CD4-positive, alpha-beta T cell treated with Interleukin-2 at 100 ng/mL for 4 hours (primary cell): ENCODE data around the gene PDCD2L.
"Not testable (repeated sequence)": the region's sequence is repeated elsewhere in the genome, so short reads cannot be mapped to it uniquely, and the experiment has no call there.

ENCODE experiments used
- DNase-seq: peaks from one replicate; pipeline ENCODE4 v3.0.0-alpha.2; 2020; ENCODE audit warnings: low spot score

The PDCD2L gene

DNA sequence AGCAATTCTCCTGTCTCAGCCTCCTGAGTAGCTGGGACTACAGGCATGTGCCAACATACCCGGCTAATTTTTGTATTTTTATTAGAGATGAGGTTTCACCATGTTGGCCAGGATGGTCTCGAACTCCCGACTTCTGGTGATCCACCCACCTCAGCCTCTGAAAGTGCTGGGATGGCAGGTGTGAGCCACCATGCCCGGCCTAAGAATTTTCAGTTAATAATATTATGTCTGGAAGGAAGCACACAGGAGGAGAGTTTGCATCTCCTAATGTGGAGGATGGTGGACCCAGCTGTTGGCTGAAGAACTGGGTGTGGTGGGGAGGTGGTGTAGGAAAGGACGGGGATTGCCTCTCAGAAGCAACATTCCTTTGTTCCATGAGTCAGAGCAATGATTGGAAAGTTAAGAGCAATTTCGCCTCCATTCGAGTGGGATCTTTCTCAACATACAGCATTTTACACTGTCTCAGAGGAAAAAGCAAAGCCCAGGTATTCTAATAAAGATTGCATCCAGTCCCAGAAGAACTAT is 11.9 kb downstream of the PDCD2L start:
- no peak for DNase-seq

GRCh38 chr19:34418300-34418699 is 14.1 kb downstream of the PDCD2L start:
- DNase-seq: no peak

GRCh38 chr19:34426096-34426661 is 22.0 kb downstream of the PDCD2L start:
- no peak for DNase-seq

- DNase-seq: peak; percentile 25
Measured at GRCh38 chr19:34428549-34429285, 24.5 kb downstream of the PDCD2L start.

- DNase-seq: no peak
Measured at GRCh38 chr19:34429553-34429952, 25.4 kb downstream of the PDCD2L start.

GRCh38 chr19:34430738-34431625 is 26.8 kb downstream of the PDCD2L start:
- peak; percentile 74 for DNase-seq

DNA sequence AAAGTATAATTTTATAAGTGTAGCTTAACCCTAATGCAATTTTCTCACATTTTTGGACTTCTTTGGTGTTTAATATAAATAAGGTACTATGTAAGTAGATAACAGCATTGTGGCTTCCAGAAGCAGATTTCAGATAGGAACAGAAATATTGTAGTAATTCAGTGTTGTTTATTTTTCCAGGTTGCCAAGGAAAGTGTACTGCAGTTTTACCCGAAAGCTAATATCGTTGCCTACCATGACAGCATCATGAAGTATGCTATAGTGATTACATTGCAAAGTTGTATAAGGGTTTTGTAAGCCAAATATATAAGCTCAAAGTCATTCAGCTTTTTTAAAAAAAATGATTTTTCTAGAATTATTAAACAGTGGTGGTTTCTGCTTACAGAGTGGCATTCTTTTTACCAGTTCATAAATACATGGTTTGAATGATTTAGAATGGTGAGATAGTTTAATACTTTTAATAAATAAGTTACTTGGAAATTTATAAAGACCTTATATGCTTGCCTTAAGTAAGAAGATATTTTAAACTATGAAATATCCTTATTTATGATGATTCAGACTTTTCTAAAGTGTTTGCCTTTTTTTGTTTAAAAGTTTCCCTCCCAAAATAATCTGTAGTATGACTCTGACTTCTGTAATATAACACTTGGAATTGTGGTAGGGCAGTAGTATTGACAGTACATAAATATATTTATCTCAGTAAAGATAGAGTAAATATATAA is 27.6 kb downstream of the PDCD2L start:
- DNase-seq: no peak

DNA sequence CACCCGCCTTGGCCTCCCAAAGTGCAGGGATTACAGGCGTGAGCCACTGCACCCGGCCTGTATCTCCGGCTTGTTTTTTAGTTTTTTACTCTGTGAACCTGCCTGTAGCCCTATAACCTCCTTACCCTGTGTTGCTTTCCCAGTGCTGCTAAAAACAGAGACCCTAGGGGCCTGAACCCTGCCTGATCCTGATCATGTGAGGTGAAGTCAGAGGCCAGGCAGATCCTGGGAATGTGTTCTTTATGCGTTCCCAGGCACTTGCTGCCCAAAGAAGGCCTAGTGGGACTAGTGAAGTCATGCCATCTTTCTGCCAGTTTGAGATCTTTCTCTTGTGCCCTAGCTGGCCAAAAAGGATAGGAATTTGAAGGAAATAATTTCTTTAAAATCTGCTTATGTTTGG is 28.6 kb downstream of the PDCD2L start:
- no peak for DNase-seq

DNA sequence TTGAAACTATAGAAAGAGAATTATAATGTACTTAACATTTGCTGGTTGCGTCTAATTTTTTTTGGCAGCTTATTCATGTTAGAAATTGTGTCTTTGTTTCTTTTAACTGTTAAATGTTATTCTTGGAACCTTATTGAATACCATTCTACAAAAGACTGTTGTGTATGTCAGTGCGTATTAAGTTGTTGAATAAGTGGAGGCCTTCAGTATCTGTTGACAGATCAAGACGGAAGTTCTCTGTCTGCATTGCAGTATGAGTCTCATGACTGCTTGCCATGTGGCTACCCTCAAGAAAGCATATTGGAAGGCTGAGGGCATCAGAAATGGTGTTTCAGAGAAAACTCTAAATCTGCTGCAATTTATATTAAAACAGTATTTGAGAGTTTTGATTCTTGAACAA is 32.5 kb downstream of the PDCD2L start:
- DNase-seq: no peak

GRCh38 chr19:34448191-34448590 is 44.0 kb downstream of the PDCD2L start:
- no peak for DNase-seq

DNA sequence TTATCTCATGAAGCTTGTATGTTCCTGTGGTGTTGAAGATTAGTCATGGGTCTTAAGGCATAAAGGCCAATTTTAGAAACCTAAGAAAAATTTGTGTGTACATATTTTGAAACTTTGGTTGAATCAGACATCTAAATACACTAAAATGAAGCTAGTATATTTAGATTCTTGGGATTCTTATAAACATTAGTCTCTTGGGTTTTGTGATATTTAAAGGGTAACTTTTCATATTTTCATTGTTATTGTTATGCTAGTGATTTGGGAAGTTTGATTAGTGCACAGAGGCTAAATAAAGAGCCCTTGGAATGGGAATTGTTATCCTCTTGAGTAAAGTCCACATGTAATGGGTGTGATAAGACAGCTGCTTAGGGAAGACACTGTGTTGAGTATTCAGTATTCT is 48.5 kb downstream of the PDCD2L start:
- DNase-seq: no peak

GRCh38 chr19:34454091-34454490 is 49.9 kb downstream of the PDCD2L start:
- DNase-seq: no peak

- DNase-seq: no peak
Measured at GRCh38 chr19:34454685-34455084, 50.5 kb downstream of the PDCD2L start.

GRCh38 chr19:34455783-34456480 is 51.7 kb downstream of the PDCD2L start:
- DNase-seq: not testable (repeated sequence)

DNA sequence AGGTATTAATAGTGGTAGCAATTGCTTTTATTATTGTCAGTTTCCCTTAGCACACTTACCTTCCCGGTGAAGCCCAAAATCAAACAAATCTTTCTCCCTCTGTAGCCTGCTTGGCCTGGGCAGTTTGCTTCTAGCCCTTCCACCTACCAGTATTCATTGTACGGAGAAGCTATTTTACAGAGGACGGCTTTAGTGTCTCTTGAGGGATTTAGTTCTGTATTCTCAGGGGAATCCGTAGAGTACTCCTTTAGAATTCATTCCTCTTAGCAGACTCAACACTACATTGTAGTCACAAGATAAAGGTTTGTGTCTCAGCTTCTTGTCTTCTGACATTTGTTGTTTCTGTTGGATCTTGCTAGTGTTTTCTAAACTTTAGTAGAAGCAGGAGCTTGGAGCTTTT is 53.2 kb downstream of the PDCD2L start:
- no peak for DNase-seq

DNA sequence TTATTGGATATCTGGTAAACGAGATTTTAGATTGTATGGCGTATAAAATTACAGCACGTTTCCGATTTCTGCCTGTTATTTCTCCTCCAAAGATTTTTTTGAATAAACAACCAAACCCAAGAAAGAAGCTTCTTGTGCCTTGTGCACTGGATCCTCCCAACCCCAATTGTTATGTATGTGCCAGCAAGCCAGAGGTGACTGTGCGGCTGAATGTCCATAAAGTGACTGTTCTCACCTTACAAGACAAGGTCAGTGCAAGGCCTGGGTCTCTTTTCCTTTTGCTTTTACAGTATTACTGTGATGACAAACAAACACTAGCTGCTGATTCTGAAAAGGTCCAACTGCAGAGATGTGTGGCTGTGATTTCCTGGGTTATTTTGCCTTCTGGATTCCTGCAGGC is 54.5 kb downstream of the PDCD2L start:
- DNase-seq: no peak

- DNase-seq: no peak
Measured at GRCh38 chr19:34459614-34460013, 55.4 kb downstream of the PDCD2L start.

GRCh38 chr19:34461375-34462100 is 57.3 kb downstream of the PDCD2L start:
- DNase-seq: no peak

GRCh38 chr19:34464785-34465184 is 60.6 kb downstream of the PDCD2L start:
- not testable (repeated sequence) for DNase-seq

GRCh38 chr19:34468409-34468808 is 64.2 kb downstream of the PDCD2L start:
- no peak for DNase-seq

DNA sequence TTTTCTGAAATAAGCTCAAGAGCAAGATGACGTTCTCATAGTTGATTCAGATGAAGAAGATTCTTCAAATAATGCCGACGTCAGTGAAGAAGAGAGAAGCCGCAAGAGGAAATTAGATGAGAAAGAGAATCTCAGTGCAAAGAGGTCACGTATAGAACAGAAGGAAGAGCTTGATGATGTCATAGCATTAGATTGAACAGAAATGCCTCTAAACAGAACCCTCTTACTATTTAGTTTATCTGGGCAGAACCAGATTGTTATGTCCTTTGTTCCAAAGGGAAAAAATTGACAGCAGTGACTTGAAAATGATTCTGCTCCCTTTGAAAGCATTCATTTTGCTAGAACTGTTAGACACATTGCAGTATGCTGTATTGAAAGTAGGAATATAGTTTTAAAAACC is 64.8 kb downstream of the PDCD2L start:
- not testable (repeated sequence) for DNase-seq
